IPS-18a (cell line): Measurements from ENCODE around the gene DCDC2C.
"Not testable (repeated sequence)": the region's sequence is repeated elsewhere in the genome, so short reads cannot be mapped to it uniquely, and the experiment has no call there.

Experiments
- H3K27ac ChIP-seq: one replicate; pipeline ENCODE4 v1.5.1; 2013; ENCODE audit warnings: low read length
- H3K27me3 ChIP-seq: one replicate; pipeline ENCODE4 v1.6.1; 2013; ENCODE audit warnings: mild to moderate bottlenecking, low read length; ENCODE audit not compliant: control insufficient read depth, insufficient read depth
- H3K36me3 ChIP-seq: one replicate; pipeline ENCODE4 v1.6.1; 2013; ENCODE audit warnings: low read depth, low read length; ENCODE audit not compliant: control insufficient read depth
- H3K4me1 ChIP-seq: one replicate; pipeline ENCODE4 v1.6.1; 2013; ENCODE audit warnings: low read depth, low read length; ENCODE audit not compliant: control insufficient read depth
- H3K4me3 ChIP-seq: one replicate; pipeline ENCODE4 v1.5.1; 2013; ENCODE audit warnings: low read length
- H3K9ac ChIP-seq: one replicate; pipeline ENCODE4 v1.6.1; 2013; ENCODE audit warnings: mild to moderate bottlenecking, low read length, moderate library complexity
- H3K9me3 ChIP-seq: one replicate; pipeline ENCODE4 v1.6.1; 2013; ENCODE audit warnings: low read depth, low read length; ENCODE audit not compliant: control insufficient read depth

DCDC2C gene

GRCh38 chr2:3703236-3703756, at the start of gene DCDC2C:
Gene DCDC2C (plus strand): TSS chr2:3703575. CDS start chr2:3703752, 177 bp downstream.
- Histone ChIP-seq H3K27me3 (no peaks in the 10 kb centered on the region), H3K27ac (no peak within 1 kb of the TSS), H3K36me3 (no peaks in the 10 kb centered on the region), H3K9me3 (no peaks in the 10 kb centered on the region), H3K9ac (no peak within 1 kb of the TSS), H3K4me1 (peaks cover 3% of the 10 kb centered on the region), H3K4me3 (no peak within 1 kb of the TSS)

GRCh38 chr2:3654011-3654410, 49.4 kb upstream of the DCDC2C start:
- H3K36me3 ChIP-seq: no peaks in the 10 kb centered on the region
- no peak overlapping the region for H3K9ac ChIP-seq
- no peaks in the 10 kb centered on the region for H3K9me3 ChIP-seq
- no peak overlapping the region for H3K4me3 ChIP-seq
- peaks cover 20% of the 10 kb centered on the region for H3K4me1 ChIP-seq
- no peaks in the 10 kb centered on the region for H3K27me3 ChIP-seq
- no peak overlapping the region for H3K27ac ChIP-seq

GRCh38 chr2:3654531-3655225, 48.7 kb upstream of the DCDC2C start:
- H3K27me3 ChIP-seq: no peaks in the 10 kb centered on the region

GRCh38 chr2:3655871-3656761, 47.3 kb upstream of the DCDC2C start:
- H3K4me1 ChIP-seq: peaks cover 25% of the 10 kb centered on the region
- H3K9me3 ChIP-seq: no peaks in the 10 kb centered on the region
- H3K27ac ChIP-seq: no peak overlapping the region
- H3K27me3 ChIP-seq: no peaks in the 10 kb centered on the region
- H3K9ac ChIP-seq: no peak overlapping the region
- H3K4me3 ChIP-seq: no peak overlapping the region
- no peaks in the 10 kb centered on the region for H3K36me3 ChIP-seq

More at GRCh38 chr2:3654531-3655225, 48.7 kb upstream of the DCDC2C start:
- no peaks in the 10 kb centered on the region for H3K9me3 ChIP-seq
- no peak overlapping the region for H3K4me3 ChIP-seq
- no peaks in the 10 kb centered on the region for H3K36me3 ChIP-seq
- no peak overlapping the region for H3K27ac ChIP-seq
- H3K4me1 ChIP-seq: peaks cover 23% of the 10 kb centered on the region
- H3K9ac ChIP-seq: no peak overlapping the region

- Histone ChIP-seq H3K9me3 (no peaks in the 10 kb centered on the region), H3K4me3 (no peak overlapping the region), H3K27ac (no peak overlapping the region), H3K9ac (no peak overlapping the region), H3K4me1 (peaks cover 20% of the 10 kb centered on the region), H3K36me3 (no peaks in the 10 kb centered on the region), H3K27me3 (no peaks in the 10 kb centered on the region)
These were observed 46.3 kb upstream of the DCDC2C start for GRCh38 chr2:3656762-3657721.

GRCh38 chr2:3657881-3658280, 45.5 kb upstream of the DCDC2C start, which contains the start of gene ALLC:
Gene ALLC (plus strand): TSS chr2:3658200. CDS start chr2:3671158, 12,958 bp downstream.
- no peak within 1 kb of the TSS for H3K27ac ChIP-seq

GRCh38 chr2:3659447-3660432, 43.6 kb upstream of the DCDC2C start:
- no peaks in the 10 kb centered on the region for H3K9me3 ChIP-seq
- no peak overlapping the region for H3K4me3 ChIP-seq
- peaks cover 17% of the 10 kb centered on the region for H3K4me1 ChIP-seq
- no peaks in the 10 kb centered on the region for H3K27me3 ChIP-seq
- H3K27ac ChIP-seq: no peak overlapping the region
- H3K36me3 ChIP-seq: no peaks in the 10 kb centered on the region
- H3K9ac ChIP-seq: no peak overlapping the region

More at GRCh38 chr2:3657881-3658280, 45.5 kb upstream of the DCDC2C start, which contains the start of gene ALLC:
- H3K4me1 ChIP-seq: peaks cover 17% of the 10 kb centered on the region
- no peaks in the 10 kb centered on the region for H3K27me3 ChIP-seq
- H3K9ac ChIP-seq: no peak within 1 kb of the TSS
- no peak within 1 kb of the TSS for H3K4me3 ChIP-seq
- H3K36me3 ChIP-seq: no peaks in the 10 kb centered on the region
- no peaks in the 10 kb centered on the region for H3K9me3 ChIP-seq

- not testable (repeated sequence) for H3K36me3 ChIP-seq, H3K27ac ChIP-seq
These were observed 42.7 kb upstream of the DCDC2C start for GRCh38 chr2:3660640-3661039.

GRCh38 chr2:3661149-3661660, 42.2 kb upstream of the DCDC2C start:
- Histone ChIP-seq H3K4me1 (peaks cover 17% of the 10 kb centered on the region), H3K36me3 (no peaks in the 10 kb centered on the region), H3K27me3 (no peaks in the 10 kb centered on the region), H3K9ac (no peak overlapping the region), H3K27ac (no peak overlapping the region), H3K9me3 (no peaks in the 10 kb centered on the region), H3K4me3 (no peak overlapping the region)

More at GRCh38 chr2:3660640-3661039, 42.7 kb upstream of the DCDC2C start:
- not testable (repeated sequence) for H3K9me3 ChIP-seq, H3K27me3 ChIP-seq, H3K9ac ChIP-seq, H3K4me3 ChIP-seq
- peaks cover 17% of the 10 kb centered on the region for H3K4me1 ChIP-seq

GRCh38 chr2:3662239-3662638, 41.1 kb upstream of the DCDC2C start:
- Histone ChIP-seq H3K36me3 (no peaks in the 10 kb centered on the region), H3K27ac (no peak overlapping the region), H3K9ac (no peak overlapping the region), H3K27me3 (no peaks in the 10 kb centered on the region), H3K4me1 (peaks cover 10% of the 10 kb centered on the region), H3K4me3 (no peak overlapping the region), H3K9me3 (no peaks in the 10 kb centered on the region)
